ENCODE results near the gene G0S2. TPM values are rescaled to one million over a fixed set of nuclear protein-coding genes. Genes with fewer than 3 reads are reported as not detected.

G0S2 gene
- total and polyA plus RNA-seq, 2 of the 8 experiments (the other 6 are each of a cell fraction or from before 2014, with no cell fraction given), result 1.0 to 1.7 TPM

GRCh38 chr1:209710093-209710492 is 34.9 kb downstream of the G0S2 start (continued):
- TF ChIP-seq RFX5 (IDR thresholded peaks at IDR 0.05; ENCODE audit: borderline replicate concordance, low read depth, low read length) (no peak), NANOG (IDR thresholded peaks at IDR 0.05; ENCODE audit: insufficient read depth, low read depth, low read length, poor library complexity, severe bottlenecking) (no peak)

Measured in H1 (cell line).